Left ventricle myocardium inferior (tissue), 1 donor: ENCODE data around the gene BUB3. TPM values are rescaled to one million over a fixed set of nuclear protein-coding genes. Genes with fewer than 3 reads are reported as not detected.
A peak's percentile ranks its signal among the peaks of the same experiment; 100 is the strongest.

ENCODE experiments used
- DNase-seq: peaks from one replicate; pipeline ENCODE4 v3.0.0-alpha.2; 2020
- H3K27ac ChIP-seq: fragments of 200-600 bp; replicated peaks from 2 replicates; pipeline ENCODE4 v1.8.0; 2021
- H3K27me3 ChIP-seq: fragments of 200-600 bp; 2 replicates; pipeline ENCODE4 v1.8.0; 2021; ENCODE audit warnings: low read depth
- H3K36me3 ChIP-seq: fragments of 200-600 bp; 2 replicates; pipeline ENCODE4 v1.8.0; 2021
- H3K4me1 ChIP-seq: fragments of 200-600 bp; 2 replicates; pipeline ENCODE4 v1.8.0; 2021
- H3K4me3 ChIP-seq: fragments of 200-600 bp; 2 replicates; pipeline ENCODE4 v1.8.0; 2021; ENCODE audit warnings: mild to moderate bottlenecking, moderate library complexity
- H3K9me3 ChIP-seq: fragments of 200-600 bp; replicated peaks from 2 replicates; pipeline ENCODE4 v1.8.0; 2021
- CTCF ChIP-seq: fragments of 200-600 bp; IDR thresholded peaks from 2 replicates; pipeline ENCODE4 v1.8.0; 2021; ENCODE audit warnings: antibody characterized with exemption, mild to moderate bottlenecking, borderline replicate concordance
- intact Hi-C: fragments of 100-400 bp; cut with micrococcal nuclease; formaldehyde crosslinking; loops from one replicate; pipeline ENCODE4 v1.11.0; 2022
- total RNA-seq: library from RNA; stranded (reverse); fragmentation: NEBNext Ultra II Directional; extraction: Animal tissue kit (Norgen Biotek cat#: 25700); gene quantifications from one replicate; pipeline ENCODE4 v1.2.1, GENCODE V29; 2021
- donor health status: DM: no; HTN: yes; CAD: no; lungs with severe emphysema.

The BUB3 gene
- total RNA-seq, 1 donor from 2014 or later = 33.5 TPM

- TF ChIP-seq CTCF = no peak
- intact Hi-C loops = loop anchor here (5.0 kb wide), 1 partner anchor 422 kb away; no protein-coding TSS in a partner anchor
- H3K36me3 ChIP-seq = no peaks in the 10 kb centered on the region
- H3K4me1 ChIP-seq = peaks cover 67% of the 10 kb centered on the region
- H3K9me3 ChIP-seq = no peaks in the 10 kb centered on the region
- H3K27me3 ChIP-seq = peaks cover 100% of the 10 kb centered on the region
- no peak for DNase-seq
- no peak overlapping the region for H3K27ac ChIP-seq
- H3K4me3 ChIP-seq = peak overlapping the region; percentile 61
Measured at GRCh38 chr10:123134915-123135414, 19.2 kb upstream of the BUB3 start.

- Histone ChIP-seq H3K36me3 (no peaks in the 10 kb centered on the region), H3K27me3 (peaks cover 100% of the 10 kb centered on the region), H3K4me1 (peaks cover 70% of the 10 kb centered on the region), H3K27ac (no peak within 1 kb of the TSS), H3K9me3 (no peaks in the 10 kb centered on the region), H3K4me3 (peak within 1 kb of the TSS; percentile 61)
- no peak for TF ChIP-seq CTCF
- no peak for DNase-seq
- intact Hi-C loops = no loop called here
Measured at GRCh38 chr10:123135415-123136141, 18.6 kb upstream of the BUB3 start, which contains the start of gene HMX3. TSS of gene HMX3 (plus strand) at chr10:123135970. CDS start at chr10:123136051, 81 bp downstream.

GRCh38 chr10:123136221-123136805 lies 17.9 kb upstream of the BUB3 start:
- Histone ChIP-seq H3K36me3 (no peaks in the 10 kb centered on the region), H3K9me3 (no peaks in the 10 kb centered on the region), H3K4me1 (peaks cover 70% of the 10 kb centered on the region), H3K27me3 (peaks cover 100% of the 10 kb centered on the region), H3K4me3 (peak overlapping the region; percentile 61), H3K27ac (no peak overlapping the region)
- TF ChIP-seq CTCF = no peak
- no peak for DNase-seq
- intact Hi-C loops = no loop called here

- H3K9me3 ChIP-seq = no peaks in the 10 kb centered on the region
- no peak overlapping the region for H3K27ac ChIP-seq
- H3K4me3 ChIP-seq = peak overlapping the region; percentile 61
- intact Hi-C loops = no loop called here
- TF ChIP-seq CTCF = no peak
- H3K36me3 ChIP-seq = no peaks in the 10 kb centered on the region
- peaks cover 71% of the 10 kb centered on the region for H3K4me1 ChIP-seq
- no peak for DNase-seq
- peaks cover 100% of the 10 kb centered on the region for H3K27me3 ChIP-seq
Measured at GRCh38 chr10:123136806-123137642, 17.2 kb upstream of the BUB3 start.

- peaks cover 61% of the 10 kb centered on the region for H3K4me1 ChIP-seq
Measured at GRCh38 chr10:123139165-123139520, 15.1 kb upstream of the BUB3 start.

More at GRCh38 chr10:123139165-123139520, 15.1 kb upstream of the BUB3 start:
- peaks cover 100% of the 10 kb centered on the region for H3K27me3 ChIP-seq
- no peak overlapping the region for H3K4me3 ChIP-seq
- TF ChIP-seq CTCF = no peak
- no peaks in the 10 kb centered on the region for H3K36me3 ChIP-seq
- no peak for DNase-seq
- no peak overlapping the region for H3K27ac ChIP-seq
- intact Hi-C loops = no loop called here
- no peaks in the 10 kb centered on the region for H3K9me3 ChIP-seq
